ENCODE results near the gene SH3RF1. TPM values are rescaled to one million over a fixed set of nuclear protein-coding genes. Genes with fewer than 3 reads are reported as not detected.
A peak's percentile ranks its signal among the peaks of the same experiment; 100 is the strongest.

SH3RF1 gene
- total RNA-seq, 1 donor from 2014 or later, result 21.8 TPM

- DNase-seq, result no peak
These were observed 107.3 kb downstream of the SH3RF1 start for GRCh38 chr4:169163495-169163894.

DNA sequence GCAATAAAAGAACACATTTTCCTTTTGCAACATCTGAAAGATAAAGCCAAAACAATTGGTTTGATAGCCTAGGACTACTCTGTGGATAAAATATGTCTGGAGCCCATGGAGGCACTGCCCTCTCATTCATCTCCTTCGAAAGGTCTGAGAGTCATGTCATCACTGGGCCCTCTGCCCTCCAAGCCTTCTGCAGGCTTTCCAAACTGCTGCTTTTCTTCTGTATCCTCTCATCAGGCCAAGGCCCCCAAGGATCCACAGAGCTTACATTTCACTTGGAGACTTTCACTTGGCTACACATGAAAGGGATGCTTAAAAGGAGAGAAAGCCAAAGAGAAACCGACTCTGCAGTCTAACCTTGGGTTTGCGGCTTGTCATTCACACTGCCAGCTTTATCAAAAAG is 109.9 kb downstream of the SH3RF1 start:
- peak; percentile 48 for DNase-seq

DNA sequence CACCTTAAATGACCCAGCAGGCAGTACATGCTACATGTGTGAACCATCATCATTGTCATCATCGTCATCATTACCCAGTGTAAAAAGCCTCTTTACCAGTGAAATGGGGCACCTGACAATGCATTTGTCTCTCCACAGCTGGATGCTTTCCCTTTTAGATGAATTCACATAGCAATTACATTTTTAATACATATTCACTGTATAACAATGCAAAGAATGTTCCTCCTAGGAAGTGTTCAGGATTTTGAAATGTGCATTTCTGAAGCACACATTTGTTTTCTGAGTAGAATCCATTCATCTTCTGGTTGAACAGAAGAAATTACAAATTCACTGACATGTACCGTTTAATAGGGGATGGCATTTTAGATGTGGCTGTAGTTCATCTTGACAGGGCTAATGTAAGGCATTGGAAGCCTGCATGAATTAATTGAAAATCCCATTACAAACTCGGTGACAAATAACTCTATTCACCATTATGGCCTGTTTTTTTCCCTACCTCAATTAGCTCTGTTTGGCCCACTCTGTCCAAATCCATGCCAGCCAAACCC is 111.1 kb downstream of the SH3RF1 start:
- DNase-seq, result no peak

DNA sequence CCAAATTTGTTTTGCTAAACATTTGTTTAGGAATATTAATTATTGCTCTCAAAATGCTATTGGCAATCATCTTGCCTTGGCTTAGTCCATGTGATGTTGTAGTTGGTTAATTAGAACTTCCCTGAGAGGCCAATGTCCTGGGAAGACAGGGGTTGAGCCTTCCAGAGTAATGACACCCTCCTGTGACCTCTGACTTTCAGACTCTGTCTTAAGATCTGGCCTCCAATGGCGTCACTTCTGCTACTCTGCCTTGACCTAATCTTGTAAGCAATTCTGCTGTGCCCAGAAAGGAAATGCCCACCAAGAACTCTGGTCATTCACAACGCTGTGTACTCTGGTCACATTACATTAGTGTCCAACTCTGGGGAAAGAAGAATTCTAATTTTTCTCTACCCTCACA is 111.9 kb downstream of the SH3RF1 start:
- DNase-seq, result no peak

GRCh38 chr4:169158046-169158445 is 112.7 kb downstream of the SH3RF1 start:
- no peak for DNase-seq

- no peak for DNase-seq
These were observed 114.4 kb downstream of the SH3RF1 start for GRCh38 chr4:169156392-169156791.

- peak; percentile 20 for DNase-seq
These were observed 116.6 kb downstream of the SH3RF1 start for GRCh38 chr4:169154121-169154520.

GRCh38 chr4:169153481-169154087 is 117.2 kb downstream of the SH3RF1 start:
- DNase-seq, result peak; percentile 29

- DNase-seq, result no peak
These were observed 117.9 kb downstream of the SH3RF1 start for GRCh38 chr4:169152899-169153298.

DNA sequence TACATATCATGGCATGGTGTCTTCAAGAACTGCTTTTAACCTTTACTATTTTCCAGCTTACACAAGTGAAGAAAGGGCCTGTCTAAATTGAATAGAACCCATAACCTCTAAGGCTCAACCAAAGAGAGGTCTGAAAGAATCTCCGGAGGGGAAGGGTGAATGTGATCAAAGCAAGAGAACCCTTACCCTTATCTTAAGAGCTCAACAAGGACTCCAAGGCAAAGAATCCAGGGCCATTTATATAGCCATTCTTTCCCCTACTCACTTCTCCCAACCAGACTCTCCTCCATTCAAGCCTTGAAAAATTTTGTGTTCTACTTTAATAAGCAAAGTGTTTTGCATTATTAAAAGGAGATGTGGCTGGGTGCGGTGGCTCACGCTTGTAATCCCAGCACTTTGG is 118.7 kb downstream of the SH3RF1 start:
- no peak for DNase-seq

DNA sequence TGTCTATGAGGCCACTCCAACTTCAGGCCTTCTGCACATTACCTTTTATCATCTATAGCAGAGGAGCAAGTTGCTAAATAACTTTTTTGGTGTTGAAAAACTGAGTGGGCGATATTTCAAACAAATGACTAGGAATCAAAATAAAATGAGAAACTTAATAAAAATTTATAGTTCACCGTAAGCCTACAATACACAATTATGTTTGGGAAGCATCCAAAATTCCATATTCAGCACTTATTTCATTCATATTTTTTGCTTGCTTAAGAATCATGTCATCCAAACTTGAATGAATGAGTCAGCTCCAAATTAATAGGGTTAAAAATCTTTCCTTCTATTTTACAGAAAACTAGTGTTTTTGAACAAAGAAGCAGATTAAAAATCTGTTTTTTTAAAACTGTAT is 119.1 kb downstream of the SH3RF1 start:
- no peak for DNase-seq

GRCh38 chr4:169150806-169151205 is 120.0 kb downstream of the SH3RF1 start:
- DNase-seq, result no peak

- DNase-seq, result no peak
These were observed 121.9 kb downstream of the SH3RF1 start for GRCh38 chr4:169148885-169149284.

DNA sequence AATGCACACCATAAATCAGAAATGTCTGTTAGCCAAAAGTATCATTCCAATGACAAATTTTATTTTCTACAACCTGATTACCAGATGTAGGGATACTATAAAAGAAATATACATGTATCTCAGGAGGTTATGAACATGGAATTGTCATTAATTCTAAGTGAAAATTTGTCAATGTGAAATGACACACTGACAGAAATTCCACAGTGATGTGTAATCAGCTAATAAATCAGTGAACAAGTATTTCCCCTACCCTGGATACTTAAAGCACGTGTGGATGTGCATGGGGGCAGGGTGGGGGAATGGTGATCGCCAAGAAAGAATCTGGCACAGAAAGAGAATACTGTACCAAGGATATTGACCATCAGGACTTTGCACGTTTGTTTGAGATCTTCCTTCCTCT is 123.6 kb downstream of the SH3RF1 start:
- no peak for DNase-seq

DNA sequence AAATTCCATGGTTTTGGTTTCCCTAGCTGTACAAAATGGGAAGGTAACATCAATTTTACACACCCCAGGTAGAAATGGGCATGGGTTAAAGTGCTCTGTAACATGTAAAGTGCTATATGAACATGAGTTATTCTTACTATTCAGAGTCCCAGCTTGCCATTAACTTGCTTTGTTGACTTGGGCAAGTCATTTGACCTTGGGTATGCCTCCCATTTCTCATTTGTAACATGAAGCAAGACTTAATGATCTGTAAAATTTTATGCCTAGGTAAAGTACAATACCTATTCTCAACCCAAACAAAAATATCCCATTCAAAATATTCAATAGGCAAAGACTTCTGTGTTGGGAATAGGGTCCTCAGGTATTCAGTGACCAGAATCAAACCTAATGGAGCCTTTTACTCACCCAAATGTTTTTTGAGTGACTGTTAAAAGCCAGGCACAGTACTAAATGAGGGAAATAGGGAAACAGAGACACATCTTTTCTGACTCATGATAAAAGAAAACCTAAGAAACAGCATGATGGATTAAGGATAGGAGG is 126.6 kb downstream of the SH3RF1 start:
- DNase-seq, result no peak

DNA sequence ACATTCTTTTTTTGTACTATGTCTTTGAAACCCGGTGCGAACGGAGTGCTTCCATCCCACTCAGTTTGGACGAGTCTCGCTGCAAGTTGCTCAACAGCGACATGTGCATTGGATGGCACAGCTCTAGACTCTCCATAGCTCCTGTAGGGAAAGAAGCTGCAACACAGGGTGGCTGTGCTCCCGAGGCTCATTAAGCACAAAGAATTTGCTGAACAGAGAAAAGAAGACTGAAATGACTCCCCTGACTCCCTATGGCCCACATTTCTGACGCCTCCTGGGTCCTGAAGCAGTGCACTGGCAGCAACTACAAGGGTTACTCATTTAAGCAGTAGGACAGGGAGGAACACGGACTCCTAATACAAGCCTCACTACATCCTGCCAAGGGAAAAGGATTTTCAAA is 127.4 kb downstream of the SH3RF1 start:
- DNase-seq, result no peak

- DNase-seq, result no peak
These were observed 127.8 kb downstream of the SH3RF1 start for GRCh38 chr4:169142906-169143305.

- no peak for DNase-seq
These were observed 128.4 kb downstream of the SH3RF1 start for GRCh38 chr4:169142391-169142790.

DNA sequence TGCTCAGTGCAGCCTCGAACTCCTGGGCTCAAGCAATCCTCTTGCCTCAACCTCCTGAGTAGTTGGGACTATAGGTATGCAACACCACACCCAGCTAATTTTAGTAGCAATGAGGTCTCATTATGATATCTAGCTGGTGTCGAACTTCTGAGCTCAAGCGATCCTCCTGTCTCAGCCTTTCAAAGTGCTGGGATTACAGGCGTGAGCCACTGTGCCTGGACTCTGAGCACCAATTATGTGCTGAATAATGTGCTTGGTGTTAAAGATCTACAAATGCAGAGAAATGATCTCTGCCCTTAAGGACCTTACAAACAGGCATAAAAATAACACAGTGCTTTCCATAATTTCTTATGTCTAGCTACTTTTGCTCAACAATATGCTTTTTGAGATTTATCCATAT is 131.7 kb downstream of the SH3RF1 start:
- DNase-seq, result no peak

DNA sequence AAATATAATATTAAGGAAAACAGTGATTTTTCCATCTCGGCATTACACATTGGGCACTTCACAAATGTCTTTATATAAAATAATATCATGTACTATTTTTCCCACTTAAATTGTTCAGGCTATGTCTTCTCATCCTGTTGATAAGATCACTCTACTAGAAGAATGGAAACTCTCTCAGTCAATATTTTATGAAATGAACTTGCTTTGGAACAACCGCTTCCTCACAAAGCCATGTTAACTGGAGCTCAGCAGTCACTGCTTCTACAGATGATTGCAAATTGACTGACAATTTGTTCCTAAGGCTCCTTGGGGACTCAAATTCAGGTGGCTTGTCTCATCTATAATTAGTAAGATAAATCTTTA is 133.2 kb downstream of the SH3RF1 start:
- DNase-seq, result no peak

DNA sequence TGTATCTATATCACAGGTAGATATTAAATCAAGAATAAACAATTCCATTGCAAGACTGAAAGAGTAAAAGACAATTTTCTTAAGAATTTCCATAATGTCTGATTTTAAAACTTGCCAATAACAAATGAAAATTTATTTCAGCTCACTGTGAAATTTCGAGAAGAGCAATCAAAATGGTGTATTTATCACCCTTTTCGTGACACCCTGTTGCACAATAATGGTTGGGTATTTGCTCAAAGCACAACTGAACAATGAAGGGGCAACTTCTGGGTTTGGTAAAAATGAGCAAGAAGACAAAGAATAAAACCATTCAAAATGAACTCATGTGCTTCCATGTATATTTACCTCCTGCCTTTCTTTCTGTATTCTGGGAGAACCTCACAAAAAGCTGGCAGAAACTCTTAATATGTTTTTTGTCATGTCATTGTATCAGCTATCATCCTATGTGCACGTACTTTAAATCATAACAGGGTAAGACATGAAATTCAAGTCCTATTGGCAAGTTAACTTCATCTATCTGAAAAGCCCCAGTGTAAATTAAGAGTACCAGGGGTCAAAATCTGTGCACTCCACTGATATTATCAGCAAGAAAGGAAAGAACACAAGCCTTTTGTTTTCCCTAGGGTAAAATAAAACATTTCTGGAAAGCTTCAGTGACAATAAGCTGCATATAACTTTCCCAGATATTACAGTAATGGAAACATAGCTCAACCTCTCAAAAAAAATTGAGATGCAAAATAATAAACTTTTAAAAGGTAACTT is 133.8 kb downstream of the SH3RF1 start:
- no peak for DNase-seq

GRCh38 chr4:169136330-169136729 is 134.4 kb downstream of the SH3RF1 start:
- DNase-seq, result no peak

- no peak for DNase-seq
These were observed 135.0 kb downstream of the SH3RF1 start for GRCh38 chr4:169135776-169136175.

GRCh38 chr4:169133932-169134331 is 136.8 kb downstream of the SH3RF1 start:
- peak; percentile 57 for DNase-seq
